Transverse colon (tissue), 3 donors: ENCODE measurements around the gene LUZP2.

Source experiments
- CTCF ChIP-seq, 5 experiments: fragments of 200-600 bp in 3 of 5; fragments of 450-650 bp in 2 of 5; sonication (generic) in 3 of 5; IDR thresholded peaks; 1 replicate in 2 of 5; 2 replicates in 3 of 5; pipeline ENCODE4 v1.5.1; 2016 to 2017; ENCODE audit warnings: antibody characterized with exemption in 5 of 5, inconsistent platforms in 3 of 5, mild to moderate bottlenecking in 2 of 5, moderate library complexity in 1 of 5
- POLR2A ChIP-seq: fragments of 450-650 bp; IDR thresholded peaks from one replicate; pipeline ENCODE4 v1.6.1; 2016; ENCODE audit warnings: antibody characterized with exemption, mild to moderate bottlenecking, moderate library complexity

DNA sequence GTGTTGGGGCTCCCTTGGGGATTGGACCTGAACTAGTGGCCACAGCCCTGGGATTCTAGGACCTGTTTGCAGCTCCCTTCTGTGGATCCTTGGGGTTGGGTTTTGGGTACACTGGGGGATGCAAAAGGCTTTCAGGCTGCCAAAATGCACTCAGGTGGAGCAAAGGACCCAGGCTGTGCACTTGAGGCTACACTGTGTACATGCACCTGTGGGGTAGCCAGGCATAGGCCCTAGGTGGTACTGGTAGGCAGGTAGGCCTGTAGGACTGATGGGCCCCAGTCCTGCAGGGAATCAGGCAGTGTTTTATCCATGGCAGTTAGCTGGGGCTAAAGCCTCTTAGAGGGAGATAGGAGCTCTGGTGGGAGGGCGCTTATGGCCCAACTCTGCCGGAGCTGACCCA lies 542.3 kb downstream of the LUZP2 start:
- TF ChIP-seq CTCF (IDR thresholded peaks at IDR 0.05) (no peak), POLR2A (no peak)
